Breast epithelium (tissue), 4 donors: Measurements from ENCODE around the gene RASA3. TPM values are rescaled to one million over a fixed set of nuclear protein-coding genes. Genes with fewer than 3 reads are reported as not detected.

Experiments
- DNase-seq, 2 donors: peaks; one replicate each; pipeline ENCODE4 v3.0.0-alpha.2; 2019; ENCODE audit warnings: low spot score in 2 of 2
- H3K27ac ChIP-seq, 2 donors: fragments of 200-600 bp; sonication (generic) in 1 of 2; one replicate each; pipeline ENCODE4 v1.5.1; 2016 to 2019; ENCODE audit warnings: mild to moderate bottlenecking in 1 of 2
- H3K27me3 ChIP-seq, 2 donors: fragments of 200-600 bp; sonication (generic) in 1 of 2; one replicate each; pipeline versions ENCODE4 v1.5.1 to v1.6.0; 2017 to 2019; ENCODE audit warnings: control low read depth in 1 of 2, mild to moderate bottlenecking in 1 of 2
- H3K36me3 ChIP-seq: fragments of 200-600 bp; one replicate; pipeline ENCODE4 v1.5.1; 2019
- H3K4me1 ChIP-seq, 2 donors: fragments of 200-600 bp; sonication (generic); one replicate each; pipeline ENCODE4 v1.5.1; 2016 to 2019; ENCODE audit warnings: control low read depth in 1 of 2
- H3K4me3 ChIP-seq, 3 donors: fragments of 200-600 bp; sonication (generic); 1 replicate in 2 of 3; 2 replicates in 1 of 3; pipeline ENCODE4 v1.5.1; 2016 to 2019; ENCODE audit warnings: mild to moderate bottlenecking in 3 of 3, moderate library complexity in 2 of 3
- H3K9me3 ChIP-seq, 2 donors: fragments of 200-600 bp; sonication (generic) in 1 of 2; one replicate each; pipeline ENCODE4 v1.5.1; 2016 to 2019; ENCODE audit warnings: control low read depth in 1 of 2
- CTCF ChIP-seq, 3 donors: fragments of 450-650 bp; IDR thresholded peaks; one replicate each; pipeline ENCODE4 v1.5.1; 2016 to 2017; ENCODE audit warnings: antibody characterized with exemption in 3 of 3, mild to moderate bottlenecking in 3 of 3, moderate library complexity in 3 of 3
- POLR2A ChIP-seq: fragments of 450-650 bp; IDR thresholded peaks from one replicate; pipeline ENCODE4 v1.6.1; 2016; ENCODE audit warnings: antibody characterized with exemption, mild to moderate bottlenecking, moderate library complexity
- POLR2AphosphoS5 ChIP-seq, 3 donors: sonication (generic); formaldehyde crosslinking; IDR thresholded peaks; one replicate each; pipeline ENCODE4 v1.6.1; 2017; ENCODE audit warnings: antibody characterized with exemption in 3 of 3
- intact Hi-C: fragments of 100-400 bp; cut with DNase I; formaldehyde crosslinking; loops from one replicate; pipeline ENCODE4 v1.15.1; 2023; ENCODE audit warnings: low total_unique reads
- total RNA-seq, 3 donors: library from RNA; depleted of rRNA; stranded (reverse); fragments of >200 nt; gene quantifications; one replicate each; pipeline ENCODE4 v1.1.0, GENCODE V29; 2016

Gene RASA3
- total RNA-seq, 3 donors from 2014 or later = 14.2 to 54.9 (median 31.5) TPM

DNA sequence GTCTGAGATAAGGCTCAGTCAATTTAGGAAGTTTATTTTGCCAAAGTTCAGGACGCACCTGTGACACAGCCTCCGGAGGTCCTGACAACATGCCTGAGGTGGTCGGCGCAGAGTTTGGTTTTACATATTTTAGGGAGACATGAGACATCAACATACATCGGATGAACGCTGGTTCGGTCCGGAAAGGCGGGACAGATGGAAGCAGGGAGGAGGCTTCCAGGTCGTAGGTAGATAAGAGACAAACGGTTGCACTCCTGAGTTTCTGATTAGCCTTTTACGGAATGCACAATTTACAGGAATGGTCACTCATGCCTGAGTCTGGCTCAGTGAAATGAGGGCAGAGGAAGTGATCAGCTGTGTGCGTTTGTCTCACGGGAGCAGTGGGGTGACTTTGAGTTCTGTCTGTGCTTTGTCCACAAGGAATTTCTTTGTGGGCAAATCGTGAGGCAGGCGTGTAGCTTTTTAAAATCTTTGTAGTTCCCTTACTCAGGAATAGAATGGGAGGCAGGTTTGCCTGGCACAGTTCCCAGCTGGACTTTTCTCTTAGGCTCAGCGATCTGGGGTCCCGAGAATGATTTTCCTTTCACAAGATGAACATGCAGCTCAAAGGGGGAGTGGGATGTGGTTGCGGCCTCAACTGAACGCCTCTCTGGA lies 194.8 kb downstream of the RASA3 start:
- DNase-seq = no peak
- no peaks in the 10 kb centered on the region for H3K4me1 ChIP-seq
- H3K4me3 ChIP-seq = no peak overlapping the region
- H3K9me3 ChIP-seq = no peaks in the 10 kb centered on the region
- H3K27me3 ChIP-seq = peaks cover 0 to 4% of the 10 kb centered on the region in 2 donors
- no peak for TF ChIP-seq CTCF (IDR thresholded peaks at IDR 0.05)
- TF ChIP-seq POLR2A = no peak
- no peak for TF ChIP-seq POLR2AphosphoS5 (IDR thresholded peaks at IDR 0.05)
- H3K36me3 ChIP-seq = no peaks in the 10 kb centered on the region
- H3K27ac ChIP-seq = no peak overlapping the region
- intact Hi-C loops = no loop called here

DNA sequence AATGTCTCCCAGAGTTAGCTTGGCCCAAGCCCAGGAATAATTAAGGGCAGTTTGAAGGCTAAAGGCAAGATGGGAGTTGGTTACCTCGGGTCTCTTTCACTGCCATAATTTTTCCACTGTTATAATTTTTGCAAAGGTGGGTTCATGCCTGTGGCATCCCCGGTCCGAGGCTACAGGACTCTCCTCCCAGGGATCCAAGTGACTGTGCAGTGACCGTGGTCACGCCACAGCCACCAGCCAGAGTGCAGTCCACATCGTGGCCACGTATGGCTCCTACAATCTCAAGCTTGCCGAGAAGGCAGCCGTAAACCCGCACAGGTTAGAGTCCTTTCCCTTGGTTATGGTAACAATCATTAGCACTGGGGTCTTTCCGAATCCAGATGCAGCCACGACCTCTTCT lies 195.3 kb downstream of the RASA3 start:
- H3K27me3 ChIP-seq = peaks cover 0 to 4% of the 10 kb centered on the region in 2 donors
- TF ChIP-seq POLR2AphosphoS5 (IDR thresholded peaks at IDR 0.05) = no peak
- TF ChIP-seq POLR2A = no peak

DNA sequence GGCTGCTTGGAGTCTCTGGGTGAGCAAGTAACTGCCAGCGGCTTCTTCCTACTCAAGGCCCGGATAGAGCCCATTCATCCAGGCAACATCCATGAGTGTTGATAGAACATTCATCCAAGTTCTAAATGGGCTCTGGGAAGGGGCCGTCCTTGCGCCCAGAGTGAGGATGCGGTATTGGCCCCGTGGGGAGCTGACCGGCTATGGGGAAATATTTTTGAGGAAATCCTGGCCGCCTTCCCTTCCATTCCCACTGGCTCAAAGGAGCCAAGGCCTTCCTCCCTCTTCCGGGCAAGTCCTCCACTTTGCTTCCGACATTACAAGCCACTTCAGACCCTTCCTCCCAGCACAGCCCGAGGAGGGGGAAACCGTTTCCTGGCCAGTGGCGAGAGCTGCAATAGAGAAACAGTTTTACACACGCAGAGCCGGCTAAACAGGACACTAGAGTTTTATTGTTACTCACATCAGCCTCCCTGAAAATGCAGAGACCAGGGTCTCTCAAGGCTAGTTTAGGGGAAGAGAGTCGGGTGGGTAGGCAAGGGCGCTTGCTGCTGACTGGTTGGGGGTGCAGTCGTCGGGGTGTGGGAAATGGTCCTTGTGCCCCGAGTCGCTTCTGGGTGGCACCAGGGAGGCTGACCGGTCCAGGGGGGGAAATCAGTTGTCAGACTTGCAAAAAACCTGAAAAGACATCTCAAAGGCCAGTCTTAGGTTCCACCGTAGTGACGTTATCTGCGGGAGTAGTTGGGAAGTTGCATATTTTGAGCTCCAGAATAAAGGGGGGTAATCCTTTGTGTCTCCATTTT lies 196.1 kb downstream of the RASA3 start:
- H3K9me3 ChIP-seq = no peaks in the 10 kb centered on the region
- no peaks in the 10 kb centered on the region for H3K36me3 ChIP-seq
- intact Hi-C loops = no loop called here
- H3K4me1 ChIP-seq = no peaks in the 10 kb centered on the region
- peaks cover 0 to 4% of the 10 kb centered on the region in 2 donors for H3K27me3 ChIP-seq
- no peak for TF ChIP-seq POLR2A
- no peak for TF ChIP-seq CTCF (IDR thresholded peaks at IDR 0.05)
- no peak for DNase-seq
- no peak overlapping the region for H3K4me3 ChIP-seq
- no peak overlapping the region for H3K27ac ChIP-seq

More for the DNA sequence above, 195.3 kb downstream of the RASA3 start:
- Histone ChIP-seq H3K36me3 (no peaks in the 10 kb centered on the region), H3K27ac (no peak overlapping the region), H3K4me3 (no peak overlapping the region), H3K4me1 (no peaks in the 10 kb centered on the region), H3K9me3 (no peaks in the 10 kb centered on the region)
- no peak for DNase-seq
- intact Hi-C loops = no loop called here

- TF ChIP-seq POLR2A (no peak), CTCF (IDR thresholded peaks at IDR 0.05) (no peak), POLR2AphosphoS5 (IDR thresholded peaks at IDR 0.05) (no peak)
- Histone ChIP-seq H3K36me3 (no peaks in the 10 kb centered on the region), H3K4me3 (no peak overlapping the region), H3K27me3 (peaks cover 0 to 4% of the 10 kb centered on the region in 2 donors), H3K9me3 (no peaks in the 10 kb centered on the region), H3K4me1 (no peaks in the 10 kb centered on the region), H3K27ac (peak overlapping the region in 1 of 2 donors; percentile 39)
- no peak for DNase-seq
- intact Hi-C loops = no loop called here
Observed at GRCh38 chr13:113935001-113935844, 197.2 kb downstream of the RASA3 start.

DNA sequence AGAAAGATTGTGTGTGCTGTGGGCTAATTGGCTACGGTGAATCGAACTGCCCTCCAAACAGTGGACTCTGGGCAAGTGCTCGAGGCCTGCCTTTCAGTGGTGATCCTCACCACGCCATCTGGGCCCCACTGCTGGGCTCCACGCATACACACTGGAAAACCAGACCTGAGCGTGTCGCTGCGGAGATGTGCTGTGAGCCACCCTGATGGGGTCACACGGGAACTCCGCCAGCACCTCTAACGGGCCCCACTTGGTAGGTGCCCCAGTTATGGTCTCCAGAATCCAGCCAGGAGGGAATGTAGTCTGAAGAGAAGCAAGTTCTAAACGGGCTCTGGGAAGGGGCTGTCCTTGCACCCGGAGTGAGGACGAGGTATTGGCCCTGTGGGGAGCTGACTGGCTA lies 197.8 kb downstream of the RASA3 start:
- Histone ChIP-seq H3K36me3 (no peaks in the 10 kb centered on the region), H3K4me3 (no peak overlapping the region), H3K27me3 (peaks cover 0 to 4% of the 10 kb centered on the region in 2 donors), H3K27ac (no peak overlapping the region), H3K9me3 (no peaks in the 10 kb centered on the region), H3K4me1 (peaks cover 0 to 2% of the 10 kb centered on the region in 2 donors)
- TF ChIP-seq POLR2A (no peak), POLR2AphosphoS5 (IDR thresholded peaks at IDR 0.05) (no peak), CTCF (IDR thresholded peaks at IDR 0.05) (no peak)
- intact Hi-C loops = no loop called here
- DNase-seq = no peak
